HEK293 (cell line): ENCODE results near the gene MSMO1.
"Not testable (repeated sequence)": the region's sequence is repeated elsewhere in the genome, so short reads cannot be mapped to it uniquely, and the experiment has no call there.

Source experiments
- BCL6B ChIP-seq: fragments of 450-650 bp; formaldehyde crosslinking; IDR thresholded peaks from 2 replicates; pipeline ENCODE4 v1.5.1; 2017; ENCODE audit warnings: missing biosample characterization, missing genetic modification characterization
- CTCF ChIP-seq: fragments of 450-650 bp; formaldehyde crosslinking; IDR thresholded peaks from 2 replicates; pipeline ENCODE4 v1.5.1; 2016; ENCODE audit warnings: missing biosample characterization, missing genetic modification characterization
- IKZF3 ChIP-seq: fragments of 450-650 bp; IDR thresholded peaks from 2 replicates; pipeline ENCODE4 v1.5.0; 2018; ENCODE audit warnings: missing biosample characterization, mild to moderate bottlenecking, missing genetic modification characterization, moderate library complexity
- PBX3 ChIP-seq: sonication (generic); formaldehyde crosslinking; IDR thresholded peaks from 2 replicates; pipeline ENCODE4 v1.8.1; 2022; ENCODE audit warnings: mild to moderate bottlenecking, moderate library complexity, missing genetic modification reagents
- TCF7L2 ChIP-seq: IDR thresholded peaks from 2 replicates; pipeline ENCODE4 v1.6.1; 2011; ENCODE audit warnings: low read depth, mild to moderate bottlenecking, inconsistent platforms, low read length, moderate library complexity, borderline replicate concordance
- ZNF510 ChIP-seq: fragments of 450-650 bp; formaldehyde crosslinking; IDR thresholded peaks from 2 replicates; pipeline ENCODE4 v1.5.1; 2018; ENCODE audit warnings: mild to moderate bottlenecking, missing genetic modification characterization, missing biosample characterization; ENCODE audit not compliant: insufficient replicate concordance
- ZNF580 ChIP-seq: fragments of 450-650 bp; formaldehyde crosslinking; IDR thresholded peaks from 2 replicates; pipeline ENCODE4 v1.5.1; 2016; ENCODE audit warnings: missing biosample characterization, missing genetic modification characterization
- TF ChIP-seq, protein P1 (sequence below): fragments of 450-650 bp; formaldehyde crosslinking; IDR thresholded peaks from 2 replicates; pipeline ENCODE4 v1.5.1; 2016; ENCODE audit warnings: missing biosample characterization, missing genetic modification characterization
- TF ChIP-seq, protein P2 (sequence below): fragments of 450-650 bp; formaldehyde crosslinking; IDR thresholded peaks from 2 replicates; pipeline ENCODE4 v1.5.1; 2016; ENCODE audit warnings: missing biosample characterization, missing genetic modification characterization

- not testable (repeated sequence) for TF ChIP-seq ZNF510 (tag by site-specific recombination); CTCF (tag by site-specific recombination); ZNF580 (tag by site-specific recombination); TCF7L2; PBX3; BCL6B (tag by site-specific recombination); IKZF3 (tag by site-specific recombination)
- TF ChIP-seq, protein P1, sequence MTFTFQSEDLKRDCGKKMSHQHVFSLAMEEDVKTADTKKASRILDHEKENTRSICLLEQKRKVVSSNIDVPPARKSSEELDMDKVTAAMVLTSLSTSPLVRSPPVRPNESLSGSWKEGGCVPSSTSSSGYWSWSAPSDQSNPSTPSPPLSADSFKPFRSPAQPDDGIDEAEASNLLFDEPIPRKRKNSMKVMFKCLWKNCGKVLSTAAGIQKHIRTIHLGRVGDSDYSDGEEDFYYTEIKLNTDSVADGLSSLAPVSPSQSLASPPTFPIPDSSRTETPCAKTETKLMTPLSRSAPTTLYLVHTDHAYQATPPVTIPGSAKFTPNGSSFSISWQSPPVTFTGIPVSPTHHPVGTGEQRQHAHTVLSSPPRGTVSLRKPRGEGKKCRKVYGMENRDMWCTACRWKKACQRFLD (tag by site-specific recombination): not testable (repeated sequence)
- TF ChIP-seq, protein P2, sequence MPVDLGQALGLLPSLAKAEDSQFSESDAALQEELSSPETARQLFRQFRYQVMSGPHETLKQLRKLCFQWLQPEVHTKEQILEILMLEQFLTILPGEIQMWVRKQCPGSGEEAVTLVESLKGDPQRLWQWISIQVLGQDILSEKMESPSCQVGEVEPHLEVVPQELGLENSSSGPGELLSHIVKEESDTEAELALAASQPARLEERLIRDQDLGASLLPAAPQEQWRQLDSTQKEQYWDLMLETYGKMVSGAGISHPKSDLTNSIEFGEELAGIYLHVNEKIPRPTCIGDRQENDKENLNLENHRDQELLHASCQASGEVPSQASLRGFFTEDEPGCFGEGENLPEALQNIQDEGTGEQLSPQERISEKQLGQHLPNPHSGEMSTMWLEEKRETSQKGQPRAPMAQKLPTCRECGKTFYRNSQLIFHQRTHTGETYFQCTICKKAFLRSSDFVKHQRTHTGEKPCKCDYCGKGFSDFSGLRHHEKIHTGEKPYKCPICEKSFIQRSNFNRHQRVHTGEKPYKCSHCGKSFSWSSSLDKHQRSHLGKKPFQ: not testable (repeated sequence)
Observed at GRCh38 chr4:165286619-165287340, 40.7 kb upstream of the MSMO1 start.
